Measurements from ENCODE around the gene TRMT1L. TPM values are rescaled to one million over a fixed set of nuclear protein-coding genes. Genes with fewer than 3 reads are reported as not detected.

The TRMT1L gene
- total and polyA plus RNA-seq, 2 experiments from 2014 or later = 18.3 to 28.3 TPM

- H3K9me3 ChIP-seq (ENCODE audit: low read depth) = no peaks in the 10 kb centered on the region
- no peak overlapping the region for H3K27ac ChIP-seq
- no peaks in the 10 kb centered on the region for H3K36me3 ChIP-seq
- no peaks in the 10 kb centered on the region for H3K4me1 ChIP-seq (ENCODE audit: low read depth)
- no peak overlapping the region for H3K4me3 ChIP-seq
- peak in 1 of 2 donors; percentile 48 for DNase-seq (ENCODE audit: low read depth in 1 of 2, low spot score in 1 of 2)
- H3K27me3 ChIP-seq = no peaks in the 10 kb centered on the region
- no peak for TF ChIP-seq CTCF (IDR thresholded peaks at IDR 0.05; ENCODE audit: low read depth, low read length)
Observed at GRCh38 chr1:185069202-185069772, 87.5 kb downstream of the TRMT1L start.

GRCh38 chr1:185068341-185068740, 88.4 kb downstream of the TRMT1L start:
- Histone ChIP-seq H3K27ac (no peak overlapping the region), H3K4me3 (no peak overlapping the region), H3K27me3 (no peaks in the 10 kb centered on the region), H3K9me3 (ENCODE audit: low read depth) (no peaks in the 10 kb centered on the region), H3K36me3 (no peaks in the 10 kb centered on the region), H3K4me1 (ENCODE audit: low read depth) (no peaks in the 10 kb centered on the region)
- DNase-seq (ENCODE audit: low read depth in 1 of 2, low spot score in 1 of 2) = no peak
- no peak for TF ChIP-seq CTCF (IDR thresholded peaks at IDR 0.05; ENCODE audit: low read depth, low read length)

Other genes with a start within 250 kb of the TRMT1L start
- gene NIBAN1, start 182.4 kb downstream of the TRMT1L start, total RNA-seq = 0.66 and 1.2 TPM in 2 replicates
- gene NIBAN1, start 182.4 kb downstream of the TRMT1L start, polyA plus RNA-seq = 0.05 and 1.2 TPM in 2 replicates
- gene RNF2, start 111.4 kb downstream of the TRMT1L start, total RNA-seq = 20.0 and 26.8 TPM in 2 replicates
- gene RNF2, start 111.4 kb downstream of the TRMT1L start, polyA plus RNA-seq = 27.4 and 34.4 TPM in 2 replicates
- 3.8 and 4.9 TPM in 2 replicates for gene SWT1, start 214 bp upstream of the TRMT1L start, total RNA-seq
- gene SWT1, start 214 bp upstream of the TRMT1L start, polyA plus RNA-seq = 2.8 and 3.8 TPM in 2 replicates
- gene IVNS1ABP, start 160.3 kb upstream of the TRMT1L start, total RNA-seq = 35.2 and 48.8 TPM in 2 replicates
- gene IVNS1ABP, start 160.3 kb upstream of the TRMT1L start, polyA plus RNA-seq = 49.6 and 66.8 TPM in 2 replicates

All from cardiac muscle cell (in vitro differentiated cells and primary cell).